GM15510 (cell line): Measurements from ENCODE around the gene DLGAP1.

Experiments
- POLR2A ChIP-seq: IDR thresholded peaks from 3 replicates; pipeline ENCODE4 v1.6.1; 2011; ENCODE audit warnings: borderline replicate concordance; ENCODE audit not compliant: insufficient read length; ENCODE audit errors: extremely low read depth

The DLGAP1 gene

DNA sequence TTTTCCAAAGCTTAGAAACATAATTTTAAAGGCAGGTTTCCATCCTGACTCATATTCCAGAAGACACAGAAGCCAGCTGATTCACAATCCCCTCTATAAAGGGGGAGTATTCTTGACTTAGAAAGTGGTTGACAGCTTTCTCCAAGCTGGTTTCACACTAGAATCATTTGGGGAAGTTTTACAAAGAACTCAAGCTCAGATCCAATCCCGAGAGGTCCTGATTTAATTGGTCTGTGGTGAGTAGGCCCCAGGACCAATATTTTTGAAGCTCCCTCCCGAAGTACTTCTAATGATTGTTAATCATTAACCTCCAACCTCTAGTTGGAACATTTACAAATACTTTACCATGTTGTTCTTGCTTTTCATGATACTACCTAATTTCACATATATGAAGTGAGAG lies 184.1 kb downstream of the DLGAP1 start:
- no peak for TF ChIP-seq POLR2A

DNA sequence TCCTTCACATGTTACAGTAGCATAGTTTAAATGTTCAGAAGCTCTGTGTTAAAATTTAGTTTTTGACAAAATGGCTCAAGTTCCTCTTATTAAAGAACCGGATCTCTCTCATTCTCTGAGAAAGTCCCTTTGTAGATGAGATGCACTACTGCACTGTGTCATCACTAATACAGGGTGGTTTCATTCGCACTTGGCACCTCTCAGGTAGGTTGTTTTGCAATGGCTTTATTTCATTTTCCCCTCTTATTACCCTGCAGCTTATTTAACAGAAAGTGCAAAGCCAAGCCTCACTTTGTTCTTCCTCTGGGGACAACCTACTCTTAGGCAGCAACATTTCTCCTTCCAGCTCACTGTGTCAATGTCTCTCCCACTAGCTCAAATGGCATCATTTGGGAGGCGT lies 185.1 kb downstream of the DLGAP1 start:
- TF ChIP-seq POLR2A, result no peak

DNA sequence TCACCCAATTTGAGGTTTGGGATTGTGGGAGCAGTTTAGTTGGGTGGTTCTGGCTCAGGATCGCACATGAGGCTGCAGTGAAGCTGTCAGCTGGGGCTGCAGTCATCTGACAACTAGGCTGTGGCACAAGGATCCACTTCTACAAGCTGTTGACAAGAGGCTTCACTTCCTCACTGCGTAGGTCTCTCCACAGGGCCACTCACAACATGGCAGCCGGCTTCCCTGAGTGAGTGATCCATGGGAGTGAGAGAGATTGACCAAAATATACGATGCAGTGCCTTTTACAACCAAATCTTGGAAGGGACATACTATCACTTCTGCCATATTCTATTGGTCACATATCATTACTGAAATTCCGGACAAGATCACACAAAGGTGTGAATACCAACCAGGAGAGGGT lies 187.5 kb downstream of the DLGAP1 start:
- TF ChIP-seq POLR2A, result no peak

DNA sequence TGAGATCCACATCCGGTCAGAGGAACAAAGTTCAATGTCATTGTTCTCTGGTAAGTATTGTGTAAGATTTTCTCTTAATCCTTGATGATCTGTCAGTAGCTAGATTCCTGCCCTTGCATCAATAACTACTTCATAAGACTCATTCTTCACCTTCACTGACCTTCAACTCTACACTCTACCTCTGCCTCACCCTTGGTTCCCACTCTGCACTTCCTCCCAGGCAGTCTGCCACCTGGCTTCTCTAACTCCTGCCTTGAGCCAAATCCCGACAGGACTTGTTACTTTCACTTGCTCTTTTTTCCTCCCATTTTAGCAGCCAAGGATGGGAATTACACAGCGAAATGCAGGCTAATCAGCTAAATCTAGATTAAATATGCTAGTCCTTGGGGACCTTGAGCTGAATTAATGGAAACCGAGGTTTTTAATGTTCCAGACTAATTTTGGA lies 190.7 kb downstream of the DLGAP1 start:
- no peak for TF ChIP-seq POLR2A

DNA sequence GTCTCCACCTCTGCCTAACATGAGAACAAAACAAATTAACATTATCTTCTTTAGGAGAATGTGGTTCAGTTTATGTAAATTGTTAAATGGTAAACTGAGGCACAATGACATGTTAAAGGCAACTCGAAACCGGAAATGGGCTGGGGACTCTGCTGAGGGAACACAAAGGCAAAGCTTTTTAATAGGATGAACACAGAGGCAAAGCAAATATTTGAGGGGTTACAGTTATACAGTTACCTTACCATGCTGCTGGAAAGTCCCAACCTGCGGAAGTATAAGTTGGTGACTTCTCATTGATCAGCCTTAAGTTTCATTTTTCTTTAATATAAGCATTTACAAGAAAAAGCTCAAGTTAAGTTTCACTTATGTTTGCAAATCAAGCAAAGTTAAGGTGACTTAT lies 195.0 kb downstream of the DLGAP1 start:
- TF ChIP-seq POLR2A, result no peak

DNA sequence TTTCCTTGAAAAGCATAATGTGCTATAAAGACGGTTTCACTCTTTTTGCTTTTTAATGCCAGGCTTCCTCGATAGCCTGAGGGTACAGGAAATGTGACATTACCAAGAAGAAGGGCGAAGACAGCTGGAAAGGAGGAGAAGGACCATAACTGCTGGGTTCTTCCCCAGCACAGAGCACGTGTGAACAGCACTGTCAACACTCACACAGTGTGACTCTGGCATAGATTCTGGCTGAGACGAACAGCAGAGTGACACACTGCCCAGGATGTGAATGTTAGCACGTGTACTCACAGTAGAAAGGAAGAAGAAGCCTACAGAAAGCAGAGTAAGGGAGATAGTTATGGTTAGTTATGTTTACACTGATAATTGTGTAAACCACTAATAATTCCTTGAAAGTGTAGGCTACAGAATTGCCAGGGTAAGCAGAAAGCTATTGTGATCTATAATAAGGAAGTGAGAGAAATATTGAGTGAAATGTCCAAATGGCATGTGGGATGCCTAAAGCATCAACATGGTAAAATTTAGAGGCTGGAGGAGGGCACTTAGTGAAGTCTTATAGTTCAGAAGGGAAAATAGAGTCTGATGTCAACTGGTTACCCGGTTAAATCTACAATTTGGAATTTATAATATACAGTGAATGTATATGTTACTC lies 198.2 kb downstream of the DLGAP1 start:
- TF ChIP-seq POLR2A, result no peak

DNA sequence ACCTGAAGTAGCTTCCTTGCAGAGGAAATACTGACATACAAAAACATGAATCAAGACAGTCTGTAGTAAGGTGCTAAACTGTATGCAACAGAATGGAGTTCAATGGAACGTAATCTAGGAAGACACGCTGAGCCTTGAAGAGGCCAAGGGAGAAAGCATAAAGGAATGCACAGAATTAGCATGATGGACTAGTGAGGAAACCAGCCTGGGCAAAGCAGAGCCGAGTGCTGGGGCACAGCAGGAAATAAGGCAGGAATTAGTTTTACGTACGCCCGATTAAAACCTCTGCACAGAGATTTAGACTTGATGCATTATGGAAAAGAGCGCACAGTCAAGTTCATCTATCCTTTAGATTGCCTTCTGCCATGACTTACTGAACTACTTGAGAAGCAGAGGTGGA lies 200.3 kb downstream of the DLGAP1 start:
- no peak for TF ChIP-seq POLR2A

DNA sequence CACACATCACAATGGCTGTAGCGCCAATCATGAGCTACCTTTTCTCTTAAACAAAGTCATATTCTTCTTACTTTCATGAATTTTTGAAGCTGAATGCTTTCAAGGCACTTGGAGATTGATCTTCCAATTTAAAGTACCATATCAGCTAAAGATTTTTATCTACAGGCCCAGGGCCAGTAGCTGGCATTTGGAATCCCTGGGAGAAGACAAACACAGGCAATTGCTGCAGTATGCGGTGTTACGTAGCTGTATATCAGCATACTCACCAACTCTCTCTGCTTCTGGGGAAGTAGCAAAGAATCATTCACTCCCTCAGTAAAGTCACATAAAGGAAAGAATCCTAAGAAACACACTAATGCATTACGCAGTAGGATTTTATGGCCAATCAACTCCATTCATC lies 202.3 kb downstream of the DLGAP1 start:
- TF ChIP-seq POLR2A, result no peak

DNA sequence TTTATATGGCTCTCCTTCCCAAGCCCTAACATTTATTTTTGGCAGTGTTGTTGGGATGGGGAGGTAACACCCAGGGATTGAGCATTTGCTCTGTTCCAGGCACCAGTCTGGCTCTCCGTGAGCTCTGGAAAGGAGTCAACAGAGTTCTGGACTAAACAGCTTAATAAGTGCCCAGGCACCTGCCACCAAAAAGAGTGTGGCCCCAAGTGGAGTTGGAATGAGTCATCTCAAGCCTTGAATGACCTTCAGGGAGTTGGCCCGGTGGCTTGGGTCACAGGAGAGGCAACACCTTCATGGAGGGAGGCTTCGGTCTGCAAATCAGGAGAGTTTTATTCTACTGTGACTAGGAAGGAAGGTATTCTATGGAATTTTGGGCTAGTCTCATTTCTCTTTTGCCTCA lies 203.2 kb downstream of the DLGAP1 start:
- no peak for TF ChIP-seq POLR2A

DNA sequence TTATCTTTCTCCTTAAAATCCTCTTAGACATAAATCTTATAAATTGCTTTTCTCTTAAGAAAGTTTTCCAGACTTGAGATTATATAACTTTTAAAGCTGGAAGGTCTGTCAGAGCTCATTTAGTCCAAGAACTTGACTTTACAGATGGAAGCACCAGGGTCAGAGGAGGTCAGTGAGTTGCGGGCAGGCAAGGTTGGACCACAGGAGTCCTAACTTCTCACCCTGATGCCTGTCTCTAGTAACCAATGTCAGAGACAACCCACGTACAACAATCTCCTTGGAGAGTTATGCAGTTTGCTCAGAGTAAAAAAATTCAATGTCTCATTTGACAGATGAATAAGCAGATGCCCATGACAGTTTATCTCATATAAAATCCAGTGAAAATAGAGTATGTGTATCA lies 203.9 kb downstream of the DLGAP1 start:
- TF ChIP-seq POLR2A, result no peak

DNA sequence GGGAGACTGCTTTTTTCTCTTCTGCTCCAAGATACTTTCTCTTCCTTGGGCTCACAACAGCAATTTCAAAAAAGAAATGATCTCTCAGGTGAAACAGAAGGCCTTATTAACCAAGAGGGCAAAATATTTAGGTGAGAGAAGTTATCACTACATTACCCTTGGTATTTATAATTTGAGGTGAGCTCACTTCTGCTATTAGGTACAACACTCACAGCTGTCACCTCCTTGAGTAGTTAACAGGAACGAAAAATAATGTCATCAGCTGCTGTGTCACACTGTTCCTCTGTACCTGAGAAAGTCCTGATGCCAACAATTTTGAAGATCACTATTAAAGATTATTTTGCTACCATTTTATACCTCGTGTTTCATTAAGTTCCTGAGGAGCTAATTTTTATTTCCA lies 205.0 kb downstream of the DLGAP1 start:
- no peak for TF ChIP-seq POLR2A

DNA sequence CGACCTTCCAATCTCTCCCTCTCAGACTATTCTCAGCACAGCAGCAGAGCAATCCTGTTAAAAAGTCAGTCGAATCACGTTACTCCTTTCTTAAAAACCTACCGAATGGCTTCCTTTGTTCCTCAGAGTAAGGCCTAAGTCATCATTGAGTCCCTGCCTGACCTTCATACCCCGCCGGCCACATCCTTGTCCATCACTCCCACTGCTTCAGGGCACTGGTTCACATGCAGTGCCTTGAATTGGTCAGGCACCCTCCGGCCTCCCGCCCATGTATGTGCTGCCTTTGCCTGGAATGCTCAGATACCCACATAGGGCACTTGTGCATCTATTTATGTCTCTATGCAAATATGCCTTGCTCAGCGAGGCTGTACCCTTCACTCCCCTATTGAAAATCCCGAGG lies 206.4 kb downstream of the DLGAP1 start:
- TF ChIP-seq POLR2A, result no peak

DNA sequence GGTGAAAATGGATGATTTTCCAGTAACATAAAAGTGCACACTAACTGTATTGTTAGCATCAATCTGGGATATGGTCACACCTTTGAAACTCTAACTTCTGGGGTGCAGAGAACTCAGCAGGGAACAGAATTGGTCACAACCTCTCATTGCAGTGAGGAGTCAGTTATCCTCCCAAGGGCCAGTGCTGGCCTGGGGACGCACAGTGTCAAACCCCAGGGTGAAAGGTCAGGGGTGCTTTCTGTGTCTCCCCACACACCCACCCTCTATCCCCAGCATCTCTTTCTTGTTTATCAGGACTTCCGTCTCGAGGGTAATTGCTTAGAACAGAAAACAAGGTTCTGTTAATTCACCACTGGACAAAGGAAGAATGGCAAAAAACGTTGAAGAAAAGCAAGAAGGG lies 208.7 kb downstream of the DLGAP1 start:
- no peak for TF ChIP-seq POLR2A

DNA sequence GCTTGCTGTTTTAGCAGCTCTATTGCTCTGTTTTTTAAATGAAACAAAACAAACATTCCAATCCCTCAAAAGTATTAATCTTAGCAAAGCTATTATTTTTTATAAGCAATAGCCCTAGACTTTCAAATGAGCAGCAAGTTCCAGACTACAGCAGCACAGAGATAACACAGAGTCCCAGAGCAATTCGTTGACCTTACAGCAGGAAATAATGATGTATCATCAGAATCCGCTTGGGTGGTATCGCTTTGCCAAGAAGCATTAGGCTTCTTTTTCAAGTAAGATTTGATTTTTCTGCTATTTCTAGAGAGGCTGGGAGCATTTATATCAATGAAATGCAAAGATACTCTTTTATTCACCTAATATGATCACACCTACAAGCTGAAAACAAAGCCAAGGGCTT lies 209.7 kb downstream of the DLGAP1 start:
- no peak for TF ChIP-seq POLR2A

DNA sequence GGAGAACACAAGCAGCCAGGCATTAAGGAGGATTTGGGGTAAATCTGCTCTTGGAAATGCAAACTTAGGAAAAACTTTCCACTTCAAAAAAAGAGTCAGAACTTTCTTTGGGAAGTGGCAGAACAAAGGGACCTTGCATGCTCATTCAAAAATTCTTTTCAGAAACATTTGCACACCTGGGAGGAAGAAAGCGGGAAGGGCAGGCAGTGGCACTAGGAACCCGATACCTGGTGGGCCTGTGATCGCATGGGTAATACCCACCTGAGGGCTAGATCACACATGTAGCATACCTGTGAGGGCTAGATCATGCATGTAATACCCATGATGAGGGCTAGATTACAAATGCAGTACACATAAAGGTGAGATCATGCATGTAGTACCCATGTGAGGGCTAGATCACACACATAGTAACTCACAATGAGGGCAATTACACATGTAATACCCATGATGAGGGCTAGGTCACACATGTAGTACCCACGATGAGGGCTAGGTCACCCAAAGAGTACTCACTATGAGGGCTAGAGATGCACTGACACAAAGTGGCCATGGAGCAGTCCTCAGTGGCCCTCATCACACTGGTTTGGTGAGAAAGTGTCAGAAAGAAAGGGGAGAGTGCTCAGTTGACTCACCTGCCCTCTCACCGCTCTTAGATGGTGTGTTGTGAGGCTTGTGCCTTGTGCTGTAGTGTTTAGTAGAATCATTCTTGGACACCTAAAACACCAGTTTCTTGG lies 212.5 kb downstream of the DLGAP1 start:
- TF ChIP-seq POLR2A, result no peak

DNA sequence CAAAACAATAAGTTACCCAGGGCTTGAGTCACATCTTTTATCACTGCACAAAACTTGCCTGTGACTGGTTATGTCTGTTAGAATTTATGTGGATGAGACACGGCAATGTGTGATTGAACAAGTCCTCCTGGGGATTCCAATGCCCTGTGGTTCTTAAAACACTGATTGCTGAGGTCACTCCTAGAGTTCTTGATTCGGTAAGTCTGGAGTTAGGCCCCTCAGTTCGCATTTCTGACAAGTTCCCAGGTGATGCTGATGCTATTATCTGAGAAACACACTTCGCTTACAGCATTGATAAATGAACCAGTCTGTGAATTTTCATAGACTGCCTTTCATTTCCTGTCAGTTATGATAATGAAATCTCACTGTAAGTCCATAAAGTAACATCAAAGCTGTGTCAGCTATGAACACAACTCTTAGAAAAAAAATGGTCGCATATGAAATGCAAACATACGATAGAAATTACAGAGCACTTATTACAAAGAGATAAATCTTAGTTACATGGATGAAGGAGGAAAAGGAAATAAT lies 214.0 kb downstream of the DLGAP1 start:
- no peak for TF ChIP-seq POLR2A
